NCI-H1048 (cell line): ENCODE results near the gene CLDN1.
"Not testable (repeated sequence)": the region's sequence is repeated elsewhere in the genome, so short reads cannot be mapped to it uniquely, and the experiment has no call there.

Experiments used
- DNase-seq: peaks from one replicate; lab custom pipeline; 2025; lab: John Stamatoyannopoulos, UW

The CLDN1 gene

GRCh38 chr3:190291994-190292584 lies 30.2 kb downstream of the CLDN1 start:
- no peak for DNase-seq

- DNase-seq, result no peak
Observed at GRCh38 chr3:190289989-190290388, 32.3 kb downstream of the CLDN1 start.

GRCh38 chr3:190288836-190289235 lies 33.4 kb downstream of the CLDN1 start:
- DNase-seq, result no peak

GRCh38 chr3:190286014-190286413 lies 36.2 kb downstream of the CLDN1 start:
- no peak for DNase-seq

GRCh38 chr3:190281308-190282051 lies 40.8 kb downstream of the CLDN1 start:
- DNase-seq, result no peak

GRCh38 chr3:190279690-190280089 lies 42.6 kb downstream of the CLDN1 start:
- DNase-seq, result no peak

- DNase-seq, result no peak
Observed at GRCh38 chr3:190272747-190273146, 49.5 kb downstream of the CLDN1 start.

- no peak for DNase-seq
Observed at GRCh38 chr3:190269101-190269500, 53.1 kb downstream of the CLDN1 start.

GRCh38 chr3:190267464-190267863 lies 54.8 kb downstream of the CLDN1 start:
- not testable (repeated sequence) for DNase-seq

GRCh38 chr3:190266913-190267290 lies 55.3 kb downstream of the CLDN1 start:
- no peak for DNase-seq

- no peak for DNase-seq
Observed at GRCh38 chr3:190266265-190266912, 55.9 kb downstream of the CLDN1 start.

- no peak for DNase-seq
Observed at GRCh38 chr3:190265796-190266195, 56.5 kb downstream of the CLDN1 start.

GRCh38 chr3:190265126-190265525 lies 57.1 kb downstream of the CLDN1 start:
- DNase-seq, result no peak

GRCh38 chr3:190261740-190262139 lies 60.5 kb downstream of the CLDN1 start:
- no peak for DNase-seq

GRCh38 chr3:190261015-190261414 lies 61.2 kb downstream of the CLDN1 start:
- DNase-seq, result no peak

GRCh38 chr3:190260301-190260700 lies 61.9 kb downstream of the CLDN1 start:
- no peak for DNase-seq

GRCh38 chr3:190258634-190259033 lies 63.6 kb downstream of the CLDN1 start:
- DNase-seq, result no peak
